Putamen (tissue), 1 donor: Measurements from ENCODE around the gene PPP1R13B.
"Not testable (repeated sequence)": the region's sequence is repeated elsewhere in the genome, so short reads cannot be mapped to it uniquely, and the experiment has no call there.

Source experiments
- DNase-seq: peaks from one replicate; pipeline ENCODE4 v3.0.0-alpha.2; 2016; ENCODE audit warnings: low spot score

The PPP1R13B gene

GRCh38 chr14:103847451-103848174 lies at the start of gene PPP1R13B:
TSS of gene PPP1R13B (minus strand) at chr14:103847575. CDS start at chr14:103847307, 268 bp downstream.
- DNase-seq = peak; percentile 92

- no peak for DNase-seq
Measured at GRCh38 chr14:103896578-103896977, 49.2 kb upstream of the PPP1R13B start.

GRCh38 chr14:103894723-103895059 lies 47.3 kb upstream of the PPP1R13B start:
- no peak for DNase-seq

- DNase-seq = no peak
Measured at GRCh38 chr14:103894034-103894722, 46.8 kb upstream of the PPP1R13B start.

GRCh38 chr14:103892247-103892646 lies 44.9 kb upstream of the PPP1R13B start:
- DNase-seq = no peak

- no peak for DNase-seq
Measured at GRCh38 chr14:103891667-103892215, 44.4 kb upstream of the PPP1R13B start.

GRCh38 chr14:103890821-103891666 lies 43.7 kb upstream of the PPP1R13B start:
- DNase-seq = no peak

GRCh38 chr14:103890052-103890371 lies 42.6 kb upstream of the PPP1R13B start:
- no peak for DNase-seq

- DNase-seq = no peak
Measured at GRCh38 chr14:103889313-103890051, 42.1 kb upstream of the PPP1R13B start.

GRCh38 chr14:103889002-103889312 lies 41.6 kb upstream of the PPP1R13B start:
- not testable (repeated sequence) for DNase-seq

GRCh38 chr14:103887557-103888115 lies 40.3 kb upstream of the PPP1R13B start:
- DNase-seq = no peak

- no peak for DNase-seq
Measured at GRCh38 chr14:103887170-103887501, 39.8 kb upstream of the PPP1R13B start.

GRCh38 chr14:103886304-103887169 lies 39.2 kb upstream of the PPP1R13B start:
- DNase-seq = peak; percentile 41

GRCh38 chr14:103885509-103885932 lies 38.1 kb upstream of the PPP1R13B start:
- no peak for DNase-seq

GRCh38 chr14:103884854-103885253 lies 37.5 kb upstream of the PPP1R13B start:
- DNase-seq = no peak

- DNase-seq = no peak
Measured at GRCh38 chr14:103883263-103883523, 35.8 kb upstream of the PPP1R13B start.

- no peak for DNase-seq
Measured at GRCh38 chr14:103882503-103883262, 35.3 kb upstream of the PPP1R13B start.

GRCh38 chr14:103881268-103882201 lies 34.2 kb upstream of the PPP1R13B start:
- no peak for DNase-seq
